Measurements from ENCODE around the gene INSRR.
A peak's percentile ranks its signal among the peaks of the same experiment; 100 is the strongest.

Gene INSRR

GRCh38 chr1:156874142-156874541, 15.2 kb upstream of the INSRR start:
- DNase-seq, result no peak

- DNase-seq, result no peak
Observed at GRCh38 chr1:156873659-156874058, 14.7 kb upstream of the INSRR start.

GRCh38 chr1:156869455-156869854, 10.5 kb upstream of the INSRR start:
- no peak for DNase-seq

GRCh38 chr1:156868341-156868740, 9.4 kb upstream of the INSRR start:
- no peak for DNase-seq

GRCh38 chr1:156866249-156866909, 7.5 kb upstream of the INSRR start:
- no peak for DNase-seq

GRCh38 chr1:156865865-156866248, 6.9 kb upstream of the INSRR start:
- DNase-seq, result no peak

GRCh38 chr1:156865258-156865657, 6.3 kb upstream of the INSRR start:
- DNase-seq, result no peak

- DNase-seq, result no peak
Observed at GRCh38 chr1:156864796-156865195, 5.9 kb upstream of the INSRR start.

GRCh38 chr1:156863631-156864030, 4.7 kb upstream of the INSRR start:
- no peak for DNase-seq

GRCh38 chr1:156862997-156863599, 4.2 kb upstream of the INSRR start:
- no peak for DNase-seq

GRCh38 chr1:156862584-156862983, 3.7 kb upstream of the INSRR start:
- no peak for DNase-seq

- no peak for DNase-seq
Observed at GRCh38 chr1:156860628-156861423, 1.9 kb upstream of the INSRR start, which contains the start of gene NTRK1. TSS of gene NTRK1 (plus strand) at chr1:156860865. CDS start at chr1:156860935, 70 bp downstream.

GRCh38 chr1:156860113-156860627, 1.3 kb upstream of the INSRR start:
- DNase-seq, result peak in 1 of 2 experiments; percentile 17

- DNase-seq, result no peak
Observed at GRCh38 chr1:156859523-156860112, 701 bp upstream of the INSRR start.

GRCh38 chr1:156858555-156858956, 361 bp downstream of the INSRR start:
- DNase-seq, result no peak

GRCh38 chr1:156857532-156857931, 1.4 kb downstream of the INSRR start:
- DNase-seq, result no peak

GRCh38 chr1:156856282-156856785, 2.6 kb downstream of the INSRR start:
- DNase-seq, result no peak

GRCh38 chr1:156854634-156855033, 4.3 kb downstream of the INSRR start:
- DNase-seq, result no peak

GRCh38 chr1:156853761-156854160, 5.2 kb downstream of the INSRR start:
- DNase-seq, result no peak

- DNase-seq, result peak in 1 of 2 experiments; percentile 14
Observed at GRCh38 chr1:156852418-156852874, 6.5 kb downstream of the INSRR start.

GRCh38 chr1:156851779-156852417, 7.0 kb downstream of the INSRR start:
- DNase-seq, result peak in 1 of 2 experiments; percentile 8

- DNase-seq, result no peak
Observed at GRCh38 chr1:156849151-156849496, 9.8 kb downstream of the INSRR start.

Measured in cerebellar nuclear complex (tissue), 1 donor.